ENCODE measurements around the gene DOCK4.

Gene DOCK4

GRCh38 chr7:111931016-111931517 is 275.1 kb downstream of the DOCK4 start:
- Mint-ChIP-seq H3K36me3 (ENCODE audit: low read depth) (peaks cover 40% of the 10 kb centered on the region), H3K4me3 (no peak overlapping the region), H3K9me3 (no peaks in the 10 kb centered on the region), H3K27me3 (ENCODE audit: low read depth, poor library complexity) (no peaks in the 10 kb centered on the region), H3K27ac (peak overlapping the region; percentile 84), H3K4me1 (peaks cover 9% of the 10 kb centered on the region)
- no peak for DNase-seq
- TF ChIP-seq CTCF (IDR thresholded peaks at IDR 0.05): no peak

GRCh38 chr7:111929264-111929663 is 276.9 kb downstream of the DOCK4 start:
- Mint-ChIP-seq H3K4me1 (peaks cover 9% of the 10 kb centered on the region), H3K27me3 (ENCODE audit: low read depth, poor library complexity) (no peaks in the 10 kb centered on the region), H3K36me3 (ENCODE audit: low read depth) (peaks cover 28% of the 10 kb centered on the region), H3K27ac (peak overlapping the region; percentile 40), H3K9me3 (no peaks in the 10 kb centered on the region), H3K4me3 (no peak overlapping the region)
- no peak for TF ChIP-seq CTCF (IDR thresholded peaks at IDR 0.05)
- no peak for DNase-seq

- H3K4me1 Mint-ChIP-seq: peaks cover 9% of the 10 kb centered on the region
- DNase-seq: no peak
- H3K4me3 Mint-ChIP-seq: no peak overlapping the region
- no peaks in the 10 kb centered on the region for H3K27me3 Mint-ChIP-seq (ENCODE audit: low read depth, poor library complexity)
- no peak for TF ChIP-seq CTCF (IDR thresholded peaks at IDR 0.05)
- no peak overlapping the region for H3K27ac Mint-ChIP-seq
- H3K9me3 Mint-ChIP-seq: no peaks in the 10 kb centered on the region
- peaks cover 32% of the 10 kb centered on the region for H3K36me3 Mint-ChIP-seq (ENCODE audit: low read depth)
Measured at GRCh38 chr7:111927353-111928019, 278.7 kb downstream of the DOCK4 start.

GRCh38 chr7:111920329-111920728 is 285.9 kb downstream of the DOCK4 start:
- H3K36me3 Mint-ChIP-seq (ENCODE audit: low read depth): peaks cover 25% of the 10 kb centered on the region
- no peak for TF ChIP-seq CTCF (IDR thresholded peaks at IDR 0.05)
- H3K27ac Mint-ChIP-seq: no peak overlapping the region
- DNase-seq: no peak
- H3K4me1 Mint-ChIP-seq: peaks cover 14% of the 10 kb centered on the region
- no peaks in the 10 kb centered on the region for H3K9me3 Mint-ChIP-seq
- no peaks in the 10 kb centered on the region for H3K27me3 Mint-ChIP-seq (ENCODE audit: low read depth, poor library complexity)
- H3K4me3 Mint-ChIP-seq: no peak overlapping the region

GRCh38 chr7:111919631-111920179 is 286.5 kb downstream of the DOCK4 start:
- Mint-ChIP-seq H3K27ac (no peak overlapping the region), H3K4me3 (no peak overlapping the region), H3K4me1 (peaks cover 14% of the 10 kb centered on the region), H3K9me3 (no peaks in the 10 kb centered on the region), H3K36me3 (ENCODE audit: low read depth) (peaks cover 27% of the 10 kb centered on the region), H3K27me3 (ENCODE audit: low read depth, poor library complexity) (no peaks in the 10 kb centered on the region)
- TF ChIP-seq CTCF (IDR thresholded peaks at IDR 0.05): no peak
- no peak for DNase-seq

- no peak for TF ChIP-seq CTCF (IDR thresholded peaks at IDR 0.05)
- peak overlapping the region; percentile 1 for H3K27ac Mint-ChIP-seq
- H3K9me3 Mint-ChIP-seq: no peaks in the 10 kb centered on the region
Measured at GRCh38 chr7:111919164-111919563, 287.0 kb downstream of the DOCK4 start.

More at GRCh38 chr7:111919164-111919563, 287.0 kb downstream of the DOCK4 start:
- Mint-ChIP-seq H3K4me3 (no peak overlapping the region), H3K36me3 (ENCODE audit: low read depth) (peaks cover 29% of the 10 kb centered on the region), H3K27me3 (ENCODE audit: low read depth, poor library complexity) (no peaks in the 10 kb centered on the region), H3K4me1 (peaks cover 14% of the 10 kb centered on the region)
- DNase-seq: no peak
